Esophagus muscularis mucosa (tissue), 4 donors: ENCODE data around the gene PDS5B.

ENCODE experiments used
- EP300 ChIP-seq: sonication (generic); formaldehyde crosslinking; IDR thresholded peaks from one replicate; pipeline ENCODE4 v1.6.1; 2017; ENCODE audit warnings: antibody characterized with exemption
- POLR2A ChIP-seq: fragments of 450-650 bp; IDR thresholded peaks from one replicate; pipeline ENCODE4 v1.6.1; 2017; ENCODE audit warnings: antibody characterized with exemption, moderate library complexity, mild to moderate bottlenecking, low read depth
- POLR2AphosphoS5 ChIP-seq, 2 donors: sonication (generic); formaldehyde crosslinking; IDR thresholded peaks; one replicate each; pipeline ENCODE4 v1.6.1; 2017; ENCODE audit warnings: antibody characterized with exemption in 2 of 2
- TF ChIP-seq, protein P1 (sequence below), 3 experiments: fragments of 200-600 bp in 2 of 3; fragments of 450-650 bp in 1 of 3; sonication (generic) in 2 of 3; IDR thresholded peaks; one replicate each; pipeline ENCODE4 v1.5.1; 2017 to 2019; ENCODE audit warnings: antibody characterized with exemption in 3 of 3, mild to moderate bottlenecking in 2 of 3, moderate library complexity in 1 of 3

- no peak for TF ChIP-seq POLR2AphosphoS5 (IDR thresholded peaks at IDR 0.05)
- TF ChIP-seq, protein P1, sequence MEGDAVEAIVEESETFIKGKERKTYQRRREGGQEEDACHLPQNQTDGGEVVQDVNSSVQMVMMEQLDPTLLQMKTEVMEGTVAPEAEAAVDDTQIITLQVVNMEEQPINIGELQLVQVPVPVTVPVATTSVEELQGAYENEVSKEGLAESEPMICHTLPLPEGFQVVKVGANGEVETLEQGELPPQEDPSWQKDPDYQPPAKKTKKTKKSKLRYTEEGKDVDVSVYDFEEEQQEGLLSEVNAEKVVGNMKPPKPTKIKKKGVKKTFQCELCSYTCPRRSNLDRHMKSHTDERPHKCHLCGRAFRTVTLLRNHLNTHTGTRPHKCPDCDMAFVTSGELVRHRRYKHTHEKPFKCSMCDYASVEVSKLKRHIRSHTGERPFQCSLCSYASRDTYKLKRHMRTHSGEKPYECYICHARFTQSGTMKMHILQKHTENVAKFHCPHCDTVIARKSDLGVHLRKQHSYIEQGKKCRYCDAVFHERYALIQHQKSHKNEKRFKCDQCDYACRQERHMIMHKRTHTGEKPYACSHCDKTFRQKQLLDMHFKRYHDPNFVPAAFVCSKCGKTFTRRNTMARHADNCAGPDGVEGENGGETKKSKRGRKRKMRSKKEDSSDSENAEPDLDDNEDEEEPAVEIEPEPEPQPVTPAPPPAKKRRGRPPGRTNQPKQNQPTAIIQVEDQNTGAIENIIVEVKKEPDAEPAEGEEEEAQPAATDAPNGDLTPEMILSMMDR (IDR thresholded peaks at IDR 0.05): no peak
- no peak for TF ChIP-seq POLR2A
- TF ChIP-seq EP300: no peak
Measured at GRCh38 chr13:32745509-32745908, 159.3 kb downstream of the PDS5B start.
